GM18873 (cell line): ENCODE measurements around the gene ZFP57.

Experiments used
- ATAC-seq: cut with Tn5 transposase; IDR thresholded peaks from one replicate; pipeline ENCODE4 v1.9.1; 2021; ENCODE audit warnings: mild to moderate bottlenecking, moderate library complexity, moderate number of reproducible peaks; ENCODE audit not compliant: unreplicated experiment, low FRiP score

The ZFP57 gene

GRCh38 chr6:29627755-29628418 lies 53.1 kb downstream of the ZFP57 start:
- ATAC-seq, result no peak

- no peak for ATAC-seq
Observed at GRCh38 chr6:29626948-29627754, 53.8 kb downstream of the ZFP57 start.

GRCh38 chr6:29625337-29625930 lies 55.5 kb downstream of the ZFP57 start:
- ATAC-seq, result no peak

GRCh38 chr6:29624520-29624961 lies 56.4 kb downstream of the ZFP57 start:
- no peak for ATAC-seq
